Nephron (organoid): ENCODE measurements around the gene ATP8B4.

Experiments used
- H3K27ac Mint-ChIP-seq, 3 experiments: 2 replicates each; pipeline ENCODE4 v1.8.0; 2020; ENCODE audit warnings: mixed read lengths in 3 of 3, mild to moderate bottlenecking in 2 of 3, moderate library complexity in 1 of 3
- H3K27me3 Mint-ChIP-seq: 2 replicates; pipeline ENCODE4 v1.8.0; 2021; ENCODE audit warnings: low read depth, mild to moderate bottlenecking, moderate library complexity, mixed read lengths
- H3K36me3 Mint-ChIP-seq: 2 replicates; pipeline ENCODE4 v1.8.0; 2020; ENCODE audit warnings: low read depth, mixed read lengths
- H3K4me1 Mint-ChIP-seq: 2 replicates; pipeline ENCODE4 v1.8.0; 2020; ENCODE audit warnings: mixed read lengths
- H3K4me3 Mint-ChIP-seq, 3 experiments: 2 replicates each; pipeline ENCODE4 v1.8.0; 2020; ENCODE audit warnings: mild to moderate bottlenecking in 3 of 3, mixed read lengths in 3 of 3, moderate library complexity in 2 of 3
- H3K9me3 Mint-ChIP-seq: 2 replicates; pipeline ENCODE4 v1.8.0; 2020; ENCODE audit warnings: mixed read lengths
- CTCF ChIP-seq, 3 experiments: fragments of 200-600 bp; sonication (generic); IDR thresholded peaks; one replicate each; pipeline ENCODE4 v1.5.0; 2021; ENCODE audit warnings: antibody characterized with exemption in 3 of 3; ENCODE audit not compliant: unreplicated experiment in 3 of 3

The ATP8B4 gene

GRCh38 chr15:50064673-50065072 lies 54.4 kb downstream of the ATP8B4 start:
- Mint-ChIP-seq H3K9me3 (no peaks in the 10 kb centered on the region), H3K36me3 (no peaks in the 10 kb centered on the region), H3K27me3 (peaks cover 3% of the 10 kb centered on the region), H3K27ac (no peak overlapping the region), H3K4me3 (no peak overlapping the region), H3K4me1 (peaks cover 12% of the 10 kb centered on the region)
- TF ChIP-seq CTCF (IDR thresholded peaks at IDR 0.05; ENCODE audit: unreplicated experiment in 3 of 3) = no peak

- no peaks in the 10 kb centered on the region for H3K9me3 Mint-ChIP-seq
- no peak for TF ChIP-seq CTCF (IDR thresholded peaks at IDR 0.05; ENCODE audit: unreplicated experiment in 3 of 3)
- H3K27me3 Mint-ChIP-seq = peaks cover 3% of the 10 kb centered on the region
- no peaks in the 10 kb centered on the region for H3K36me3 Mint-ChIP-seq
- no peak overlapping the region for H3K27ac Mint-ChIP-seq
- H3K4me3 Mint-ChIP-seq = no peak overlapping the region
- H3K4me1 Mint-ChIP-seq = peaks cover 8% of the 10 kb centered on the region
Measured at GRCh38 chr15:50063226-50063625, 55.8 kb downstream of the ATP8B4 start.

- Mint-ChIP-seq H3K36me3 (no peaks in the 10 kb centered on the region), H3K27ac (no peak overlapping the region), H3K27me3 (peaks cover 3% of the 10 kb centered on the region), H3K4me3 (no peak overlapping the region), H3K9me3 (no peaks in the 10 kb centered on the region), H3K4me1 (peaks cover 15% of the 10 kb centered on the region)
- TF ChIP-seq CTCF (IDR thresholded peaks at IDR 0.05; ENCODE audit: unreplicated experiment in 3 of 3) = no peak
Measured at GRCh38 chr15:50061503-50061902, 57.5 kb downstream of the ATP8B4 start.

- Mint-ChIP-seq H3K4me1 (peaks cover 20% of the 10 kb centered on the region), H3K27me3 (peaks cover 3% of the 10 kb centered on the region), H3K9me3 (no peaks in the 10 kb centered on the region), H3K27ac (peak overlapping the region in 1 of 3 experiments; percentile 14), H3K36me3 (no peaks in the 10 kb centered on the region), H3K4me3 (no peak overlapping the region)
- TF ChIP-seq CTCF (IDR thresholded peaks at IDR 0.05; ENCODE audit: unreplicated experiment in 3 of 3) = no peak
Measured at GRCh38 chr15:50059883-50060282, 59.1 kb downstream of the ATP8B4 start.

DNA sequence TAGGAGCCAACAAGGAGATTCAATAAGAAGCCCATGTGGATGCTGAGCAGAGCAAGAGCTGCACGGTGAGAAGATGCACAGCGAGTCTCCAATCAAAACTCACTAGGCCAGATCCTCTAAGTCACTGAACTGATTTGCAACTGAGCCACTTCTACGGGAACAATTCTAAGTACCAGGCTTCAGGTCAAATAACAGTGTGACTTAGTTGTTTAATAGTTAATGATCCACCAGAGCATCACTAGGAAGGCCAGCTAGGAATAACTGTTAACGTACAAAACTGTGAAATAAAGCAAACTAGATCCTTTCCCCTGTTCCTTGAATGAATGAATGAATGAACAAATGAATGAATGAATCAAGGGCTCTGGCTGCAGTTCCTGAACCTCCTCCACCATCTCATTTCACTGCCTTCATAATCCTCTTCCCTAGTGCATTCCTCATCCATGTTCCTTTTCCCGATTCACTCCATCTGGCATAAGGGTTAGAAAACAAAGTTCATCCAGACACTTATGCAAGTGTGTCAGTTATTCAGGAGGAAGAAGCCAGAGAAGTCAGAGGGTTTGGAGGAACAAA lies 59.7 kb downstream of the ATP8B4 start:
- H3K4me1 Mint-ChIP-seq = peaks cover 23% of the 10 kb centered on the region
- no peak for TF ChIP-seq CTCF (IDR thresholded peaks at IDR 0.05; ENCODE audit: unreplicated experiment in 3 of 3)

GRCh38 chr15:50057905-50058639 lies 61.0 kb downstream of the ATP8B4 start:
- Mint-ChIP-seq H3K4me1 (peaks cover 28% of the 10 kb centered on the region), H3K4me3 (no peak overlapping the region), H3K27me3 (peaks cover 3% of the 10 kb centered on the region), H3K36me3 (no peaks in the 10 kb centered on the region), H3K9me3 (no peaks in the 10 kb centered on the region), H3K27ac (peak overlapping the region; percentile 46 to 86 (median 52))
- TF ChIP-seq CTCF (IDR thresholded peaks at IDR 0.05; ENCODE audit: unreplicated experiment in 3 of 3) = no peak

More for the DNA sequence above, 59.7 kb downstream of the ATP8B4 start:
- Mint-ChIP-seq H3K4me3 (no peak overlapping the region), H3K27ac (peak overlapping the region in 1 of 3 experiments; percentile 24), H3K9me3 (no peaks in the 10 kb centered on the region), H3K36me3 (no peaks in the 10 kb centered on the region), H3K27me3 (peaks cover 3% of the 10 kb centered on the region)
